ENCODE results near the gene KCNC4. TPM values are rescaled to one million over a fixed set of nuclear protein-coding genes. Genes with fewer than 3 reads are reported as not detected.

Gene KCNC4
- polyA plus RNA-seq, 1 donor from 2014 or later = 0.57 TPM

- H3K9me3 ChIP-seq (ENCODE audit: low read length) = no peaks in the 10 kb centered on the region
- no peaks in the 10 kb centered on the region for H3K9me2 ChIP-seq (ENCODE audit: insufficient read depth, low read length)
- no peak overlapping the region for H2AFZ ChIP-seq (ENCODE audit: low read depth, low read length)
- no peak overlapping the region for H3K27ac ChIP-seq (ENCODE audit: low read length)
- H3K9ac ChIP-seq (ENCODE audit: low read length) = no peak overlapping the region
- H3K79me2 ChIP-seq (replicated peaks; ENCODE audit: insufficient read depth, low read length) = no peaks in the 10 kb centered on the region
- no peaks in the 10 kb centered on the region for H3K27me3 ChIP-seq (ENCODE audit: insufficient read depth, low read depth, low read length)
- no peak overlapping the region for H3K4me2 ChIP-seq (ENCODE audit: low read length)
- H3F3A ChIP-seq (ENCODE audit: insufficient read depth, low read length, poor library complexity, severe bottlenecking) = no peaks in the 10 kb centered on the region
- TF ChIP-seq SMC3 (conservative IDR thresholded peaks at IDR 0.05; ENCODE audit: poor library complexity) (no peak), EP300 (conservative IDR thresholded peaks at IDR 0.05; ENCODE audit: poor library complexity, severe bottlenecking) (no peak), EZH2 (IDR thresholded peaks at IDR 0.05; ENCODE audit: borderline replicate concordance, insufficient read depth, low read length, poor library complexity, severe bottlenecking) (no peak), RAD21 (conservative IDR thresholded peaks at IDR 0.05) (no peak), MXI1 (conservative IDR thresholded peaks at IDR 0.05; ENCODE audit: poor library complexity, severe bottlenecking) (no peak), TAF1 (IDR thresholded peaks at IDR 0.05; ENCODE audit: low read depth) (no peak), POLR2AphosphoS5 (IDR thresholded peaks at IDR 0.05) (no peak), REST (IDR thresholded peaks at IDR 0.05; ENCODE audit: borderline replicate concordance) (no peak), CTCF (IDR thresholded peaks at IDR 0.05; ENCODE audit: poor library complexity, severe bottlenecking) (no peak)
- no peaks in the 10 kb centered on the region for H4K20me1 ChIP-seq (ENCODE audit: insufficient read depth)
- no peak overlapping the region for H3K4me3 ChIP-seq (ENCODE audit: low read length)
- no peaks in the 10 kb centered on the region for H3K36me3 ChIP-seq (ENCODE audit: insufficient read depth, low read length)
Observed at GRCh38 chr1:110243146-110243545, 33.0 kb downstream of the KCNC4 start.

GRCh38 chr1:110243574-110243973, 33.5 kb downstream of the KCNC4 start:
- Histone ChIP-seq H3K27ac (ENCODE audit: low read length) (no peak overlapping the region), H3K79me2 (replicated peaks; ENCODE audit: insufficient read depth, low read length) (no peaks in the 10 kb centered on the region), H3K36me3 (ENCODE audit: insufficient read depth, low read length) (no peaks in the 10 kb centered on the region), H3K9me3 (ENCODE audit: low read length) (no peaks in the 10 kb centered on the region), H3K9ac (ENCODE audit: low read length) (no peak overlapping the region), H4K20me1 (ENCODE audit: insufficient read depth) (no peaks in the 10 kb centered on the region), H3K9me2 (ENCODE audit: insufficient read depth, low read length) (no peaks in the 10 kb centered on the region), H2AFZ (ENCODE audit: low read depth, low read length) (no peak overlapping the region), H3K27me3 (ENCODE audit: insufficient read depth, low read depth, low read length) (no peaks in the 10 kb centered on the region), H3K4me3 (ENCODE audit: low read length) (no peak overlapping the region), H3K4me2 (ENCODE audit: low read length) (no peak overlapping the region), H3F3A (ENCODE audit: insufficient read depth, low read length, poor library complexity, severe bottlenecking) (no peaks in the 10 kb centered on the region)
- no peak for TF ChIP-seq MXI1 (conservative IDR thresholded peaks at IDR 0.05; ENCODE audit: poor library complexity, severe bottlenecking)
